HCT116 (cell line): ENCODE results near the gene ELOA.

ENCODE experiments used
- ATF3 ChIP-seq: IDR thresholded peaks from 2 replicates; pipeline ENCODE4 v1.6.1; 2012
- CEBPB ChIP-seq: IDR thresholded peaks from 2 replicates; pipeline ENCODE4 v1.6.1; 2012; ENCODE audit warnings: low read depth
- CTCF ChIP-seq, 3 experiments: fragments of 200-600 bp in 1 of 3; sonication (generic) in 1 of 3; IDR thresholded peaks in 2 of 3; conservative IDR thresholded peaks in 1 of 3; 2 replicates each; pipeline ENCODE4 v1.5.1; 2012 to 2017; ENCODE audit warnings: low read depth in 2 of 3, low read length in 2 of 3, antibody characterized with exemption in 1 of 3, borderline replicate concordance in 1 of 3, control low read depth in 1 of 3, mild to moderate bottlenecking in 1 of 3, mixed read lengths in 1 of 3, mixed run types in 1 of 3, moderate library complexity in 1 of 3; ENCODE audit not compliant: insufficient read depth in 1 of 3
- ELF1 ChIP-seq: IDR thresholded peaks from 2 replicates; pipeline ENCODE4 v1.6.1; 2012; ENCODE audit warnings: low read depth, borderline replicate concordance
- EZH2 ChIP-seq: fragments of 200-600 bp; sonication (generic); IDR thresholded peaks from 2 replicates; pipeline ENCODE4 v1.6.1; 2017; ENCODE audit warnings: antibody characterized with exemption, mixed run types
- EZH2phosphoT487 ChIP-seq: fragments of 200-600 bp; IDR thresholded peaks from 2 replicates; pipeline ENCODE4 v1.6.1; 2018; ENCODE audit warnings: antibody characterized with exemption, borderline replicate concordance
- FOSL1 ChIP-seq: IDR thresholded peaks from 2 replicates; pipeline ENCODE4 v1.6.1; 2012; ENCODE audit warnings: low read depth
- POLR2A ChIP-seq: IDR thresholded peaks from 2 replicates; pipeline ENCODE4 v1.7.0; 2011; ENCODE audit warnings: borderline replicate concordance; ENCODE audit not compliant: insufficient read depth, insufficient read length; ENCODE audit errors: extremely low read depth
- POLR2AphosphoS5 ChIP-seq: IDR thresholded peaks from 2 replicates; pipeline ENCODE4 v1.6.1; 2011; ENCODE audit warnings: mild to moderate bottlenecking, low read depth, low read length, moderate library complexity
- RAD21 ChIP-seq: IDR thresholded peaks from 2 replicates; pipeline ENCODE4 v1.6.1; 2012; ENCODE audit warnings: low read depth, mild to moderate bottlenecking
- REST ChIP-seq: IDR thresholded peaks from 2 replicates; pipeline ENCODE4 v1.6.1; 2012; ENCODE audit warnings: low read depth
- TCF7L2 ChIP-seq: IDR thresholded peaks from 2 replicates; pipeline ENCODE4 v1.7.0; 2011; ENCODE audit warnings: borderline replicate concordance, inconsistent platforms; ENCODE audit not compliant: insufficient read depth, insufficient read length; ENCODE audit errors: extremely low read depth
- ZBTB33 ChIP-seq: IDR thresholded peaks from 2 replicates; pipeline ENCODE4 v1.6.1; 2011; ENCODE audit warnings: mild to moderate bottlenecking, low read length, moderate library complexity; ENCODE audit not compliant: insufficient replicate concordance; ENCODE audit errors: extremely low read depth

DNA sequence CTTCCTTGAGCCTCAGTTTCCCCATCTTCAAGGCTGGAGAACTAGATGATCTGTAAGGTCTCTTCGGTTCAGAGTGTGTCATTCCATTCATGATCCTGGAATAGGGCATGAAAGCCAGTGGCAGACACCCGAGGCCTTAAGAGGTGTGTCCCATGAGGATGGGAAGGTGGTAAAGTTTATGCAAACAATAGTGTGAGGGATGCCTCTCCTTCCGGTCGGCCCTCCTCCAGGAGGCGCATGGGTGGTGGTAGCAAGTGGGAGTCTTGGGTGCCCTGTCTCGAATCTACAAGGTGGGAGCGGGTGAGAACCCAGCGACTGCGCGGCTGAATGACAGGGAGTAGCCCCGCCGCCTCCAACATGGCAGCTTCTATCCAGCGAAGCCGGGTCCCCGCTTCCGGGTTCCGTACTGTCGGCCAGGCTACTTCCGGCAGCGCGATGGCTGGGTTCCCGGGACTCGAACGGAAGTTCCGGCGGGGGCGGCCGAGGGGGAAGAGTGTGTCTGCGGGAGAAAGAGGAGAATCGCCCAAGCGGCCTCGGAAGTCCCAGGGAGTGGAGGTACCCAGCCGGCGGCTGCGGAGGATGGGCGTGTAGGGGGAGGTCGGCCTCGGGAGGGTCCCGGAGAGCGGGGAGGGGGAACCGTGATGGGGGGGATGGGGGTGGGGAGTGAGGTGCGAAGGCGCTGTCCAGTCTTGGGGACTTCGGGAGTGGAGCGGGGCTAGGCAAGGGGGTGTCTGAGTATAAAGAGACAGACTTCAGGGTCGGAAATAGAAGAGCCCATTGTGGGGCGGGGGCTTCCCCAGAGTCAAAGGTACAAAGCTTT, 47.6 kb downstream of the ELOA start, which contains the start of gene LYPLA2:
- no peak for TF ChIP-seq CEBPB
- no peak for TF ChIP-seq REST
- peak; percentile 85 for TF ChIP-seq POLR2AphosphoS5
- TF ChIP-seq RAD21 = no peak
- no peak for TF ChIP-seq CTCF (IDR thresholded peaks at IDR 0.05 in 2 of 3, conservative IDR thresholded peaks at IDR 0.05 in 1 of 3; ENCODE audit: borderline replicate concordance in 1 of 3, insufficient read depth in 1 of 3, low read depth in 2 of 3, low read length in 2 of 3)
- TF ChIP-seq EZH2phosphoT487 = no peak
- no peak for TF ChIP-seq ATF3
- no peak for TF ChIP-seq EZH2
- TF ChIP-seq POLR2A = no peak
- TF ChIP-seq FOSL1 = no peak
- TF ChIP-seq ELF1 = no peak
- peak; percentile 29 for TF ChIP-seq TCF7L2
- no peak for TF ChIP-seq ZBTB33
